CD1c-positive myeloid dendritic cell (primary cell): ENCODE measurements around the gene TWF1.
A peak's percentile ranks its signal among the peaks of the same experiment; 100 is the strongest.
"Not testable (repeated sequence)": the region's sequence is repeated elsewhere in the genome, so short reads cannot be mapped to it uniquely, and the experiment has no call there.

Experiments used
- DNase-seq: peaks from one replicate; pipeline ENCODE4 v3.0.0-alpha.2; 2016; ENCODE audit errors: extremely low spot score

Gene TWF1

DNA sequence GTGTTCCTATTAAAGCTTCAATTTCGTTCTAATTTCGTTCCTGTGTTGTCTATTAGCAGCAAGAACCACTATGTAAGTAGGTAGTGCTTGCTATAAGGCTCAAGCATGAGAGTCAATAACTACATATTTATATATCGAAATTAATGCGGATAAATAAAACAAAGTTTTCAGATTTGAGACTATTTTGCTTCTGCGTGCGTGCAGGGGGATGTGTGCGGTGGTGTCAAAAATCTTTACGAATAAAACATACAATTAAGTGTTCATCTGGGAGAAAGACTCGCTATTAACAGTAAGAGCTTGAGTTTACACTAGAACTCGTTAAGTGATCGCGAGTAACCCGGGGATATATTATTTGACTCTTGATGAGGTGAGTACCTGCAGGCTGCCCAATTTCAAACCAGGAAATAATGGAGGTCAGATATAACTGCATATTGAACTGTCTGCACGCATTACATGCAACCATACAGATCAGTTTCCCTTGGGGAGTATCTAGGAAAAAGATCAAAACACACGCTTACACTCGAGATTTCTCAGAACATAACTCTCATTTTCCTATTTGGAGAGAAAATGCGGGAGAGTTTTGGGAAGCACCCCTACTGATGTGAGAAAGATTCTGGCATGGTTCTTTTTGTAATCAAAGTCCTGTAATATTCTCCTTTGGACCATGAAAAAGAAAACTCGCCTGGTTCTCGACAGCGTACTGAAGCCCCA lies 813 bp downstream of the TWF1 start:
- peak; percentile 18 for DNase-seq

DNA sequence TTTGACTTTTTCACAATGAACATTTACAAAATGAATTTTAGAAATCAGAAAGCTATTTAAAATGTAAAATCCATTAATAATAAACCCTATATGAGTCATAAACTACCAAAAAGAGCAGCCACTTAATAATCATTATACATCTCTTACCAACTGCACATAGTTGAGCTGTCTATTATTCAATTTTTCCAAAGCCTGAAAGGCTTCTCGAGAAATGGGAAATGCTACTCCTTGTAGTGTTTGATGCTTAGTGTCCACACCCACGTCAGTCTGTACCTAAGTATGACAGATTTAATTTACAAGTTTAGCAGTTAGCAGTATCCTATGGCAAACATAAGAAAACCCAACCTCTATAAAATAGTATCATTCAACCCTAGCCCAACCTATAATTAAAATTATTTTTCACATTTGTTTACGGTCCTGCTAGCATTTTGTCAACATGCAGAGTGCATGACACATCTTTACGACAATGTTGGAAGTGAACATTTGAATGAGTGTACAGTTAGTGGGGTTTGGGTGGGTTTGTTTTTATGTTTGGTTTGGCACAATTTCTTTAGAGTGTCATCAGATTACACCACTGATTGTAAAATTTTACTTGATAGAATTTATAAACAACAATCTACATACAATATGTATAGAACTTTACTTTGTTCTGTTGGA lies 8.4 kb downstream of the TWF1 start:
- DNase-seq: no peak

DNA sequence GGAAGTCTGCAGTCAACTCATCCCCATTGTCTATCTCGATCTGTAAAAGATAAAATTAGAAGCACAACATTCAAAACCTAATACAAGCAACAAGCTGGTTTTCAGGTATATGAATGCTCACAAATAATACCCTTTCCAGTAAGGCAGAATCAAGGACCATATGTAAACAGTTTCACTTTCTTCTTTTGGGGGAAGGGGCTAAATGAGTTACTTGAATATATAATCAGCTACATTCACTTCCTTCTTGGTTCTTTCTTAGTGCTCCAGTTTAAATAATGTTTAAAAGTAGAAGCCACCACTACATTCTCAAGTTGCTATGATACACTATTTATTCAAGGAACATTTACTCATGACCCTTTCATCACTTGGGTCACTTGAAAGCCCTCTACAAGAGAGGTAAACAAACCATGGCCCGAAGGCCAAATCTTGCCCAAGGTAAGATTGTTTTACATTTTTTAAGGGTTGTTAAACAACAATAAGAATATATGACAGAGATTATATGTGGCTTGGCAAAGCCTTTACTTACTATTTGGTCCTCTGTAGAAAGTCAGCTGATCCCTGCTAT lies 10.3 kb downstream of the TWF1 start:
- no peak for DNase-seq

DNA sequence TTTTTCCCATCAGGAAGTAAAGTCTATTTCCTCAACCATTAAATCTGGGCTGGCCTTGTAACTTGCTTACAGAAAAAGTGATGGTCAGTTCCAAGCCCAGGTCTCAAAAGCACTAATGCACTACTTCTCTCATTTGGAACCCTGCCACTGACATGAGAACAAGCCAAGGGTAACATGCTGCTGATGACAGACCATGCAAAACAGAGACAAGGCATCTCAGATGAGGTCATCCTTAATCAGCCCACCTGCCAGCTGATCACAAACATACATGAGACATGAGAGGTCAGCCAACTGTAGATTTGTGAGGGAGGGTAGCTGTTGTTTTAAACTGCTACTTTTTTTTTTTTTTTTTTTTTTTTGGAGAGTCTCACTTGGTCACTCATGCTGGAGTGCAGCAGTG lies 16.2 kb downstream of the TWF1 start:
- no peak for DNase-seq

DNA sequence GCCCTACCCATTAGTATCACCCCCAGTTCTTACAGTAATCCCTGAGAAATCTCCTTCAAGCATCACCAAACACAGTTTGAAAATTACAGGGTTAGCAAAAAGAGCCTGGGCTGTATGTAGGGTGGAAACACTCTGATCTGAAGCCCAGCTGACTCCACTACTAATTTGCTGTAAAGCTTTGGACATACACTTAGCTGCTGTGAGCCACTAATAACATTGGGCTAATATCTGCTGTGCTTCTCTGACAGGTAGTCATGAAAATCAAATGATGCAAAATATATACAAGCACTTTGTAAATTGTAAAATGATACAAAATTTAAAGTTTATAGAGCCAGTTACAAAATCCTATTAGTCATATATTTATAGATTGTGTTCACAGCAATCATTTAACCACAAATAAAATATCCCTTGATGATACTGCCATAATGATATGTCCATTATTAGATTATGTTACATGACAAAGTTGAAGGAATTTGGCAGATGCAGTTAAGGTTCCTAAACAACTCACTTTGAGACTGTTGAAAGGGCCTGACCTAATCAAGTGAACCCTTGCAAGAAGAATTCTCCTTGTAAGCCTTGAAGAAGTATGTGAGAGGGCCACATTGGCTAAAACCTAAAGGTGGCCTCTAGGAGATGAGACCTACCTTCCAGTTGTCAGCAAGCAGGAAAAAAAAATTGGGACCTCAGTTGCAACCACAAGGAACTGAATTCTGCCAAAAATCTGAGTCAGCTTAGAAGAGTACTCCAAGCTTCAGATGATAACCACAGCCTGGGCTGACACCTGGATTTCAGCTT lies 19.0 kb downstream of the TWF1 start:
- DNase-seq: no peak

DNA sequence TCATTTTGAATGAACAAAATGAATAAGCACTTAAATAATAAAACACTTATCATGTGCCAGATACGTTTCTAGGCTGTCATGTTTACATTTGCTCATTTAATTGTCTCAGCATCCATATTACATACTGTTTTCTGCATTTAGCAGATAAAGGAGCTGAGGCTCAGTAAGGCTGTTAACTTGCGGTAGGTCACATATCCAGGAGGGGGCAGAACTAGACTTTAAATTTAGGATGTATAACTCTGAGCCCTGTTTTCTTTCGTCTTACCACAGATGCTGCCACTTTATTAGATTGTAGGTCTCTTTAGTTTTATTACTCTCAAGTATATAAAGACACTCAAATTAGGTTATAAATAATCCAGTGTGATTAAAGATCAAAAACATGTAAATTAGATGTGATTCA lies 29.6 kb downstream of the TWF1 start:
- DNase-seq: peak; percentile 38

DNA sequence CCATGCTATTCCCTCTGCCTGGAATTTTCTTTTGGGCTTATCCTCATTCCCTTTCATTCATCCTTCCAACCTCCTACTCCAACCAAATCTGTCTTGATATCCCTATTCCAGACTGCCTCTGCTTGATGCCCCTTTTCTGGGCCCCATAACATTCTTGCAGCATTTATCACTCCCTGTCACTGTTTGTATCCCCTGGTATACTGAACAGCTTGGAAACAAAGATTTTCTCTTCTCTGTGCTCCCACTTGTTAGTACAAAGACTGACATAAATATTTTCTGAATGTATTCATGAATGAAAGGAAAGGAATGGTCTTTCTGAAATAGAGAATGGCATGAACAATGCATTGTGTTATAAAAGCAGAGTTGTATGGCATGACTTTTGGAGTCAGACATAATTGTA lies 39.8 kb downstream of the TWF1 start:
- DNase-seq: no peak

DNA sequence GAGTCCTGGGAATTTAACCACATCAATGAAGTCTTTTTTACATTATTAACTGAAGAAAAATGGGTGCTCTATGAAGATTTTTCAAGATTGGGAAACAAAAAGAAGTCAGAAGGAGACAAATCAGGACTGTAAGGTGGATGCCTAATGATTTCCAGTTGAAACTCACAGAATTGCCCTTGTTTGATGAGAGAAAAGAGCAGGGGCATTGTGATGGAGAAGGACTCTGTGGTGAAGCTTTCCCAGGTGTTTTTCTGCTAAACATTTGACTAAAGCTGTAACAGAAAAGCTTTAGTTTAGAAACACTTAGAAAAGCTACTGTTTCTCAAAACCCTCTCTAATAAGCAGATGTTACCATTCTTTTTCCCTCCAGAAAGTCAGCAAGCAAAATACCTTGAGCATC lies 41.6 kb downstream of the TWF1 start:
- DNase-seq: no peak

DNA sequence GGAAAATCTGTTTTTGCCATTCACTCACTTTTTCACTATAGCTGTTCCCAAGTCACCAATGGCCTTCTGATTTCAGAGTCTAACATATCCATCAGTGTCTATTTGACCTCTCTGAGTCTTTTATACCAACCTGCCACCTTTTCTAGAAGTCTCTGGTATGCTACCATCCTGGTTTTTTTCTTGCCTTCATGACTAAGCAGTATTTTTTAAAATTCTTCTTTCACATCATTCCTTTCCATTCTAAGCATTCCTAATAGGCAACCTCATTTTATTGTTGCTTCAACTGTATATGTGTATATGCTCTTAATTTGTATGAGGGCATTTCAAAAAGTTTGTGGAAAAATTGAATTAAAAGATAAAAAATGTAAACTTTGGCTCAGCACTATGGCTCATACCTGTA lies 42.3 kb downstream of the TWF1 start:
- DNase-seq: no peak

DNA sequence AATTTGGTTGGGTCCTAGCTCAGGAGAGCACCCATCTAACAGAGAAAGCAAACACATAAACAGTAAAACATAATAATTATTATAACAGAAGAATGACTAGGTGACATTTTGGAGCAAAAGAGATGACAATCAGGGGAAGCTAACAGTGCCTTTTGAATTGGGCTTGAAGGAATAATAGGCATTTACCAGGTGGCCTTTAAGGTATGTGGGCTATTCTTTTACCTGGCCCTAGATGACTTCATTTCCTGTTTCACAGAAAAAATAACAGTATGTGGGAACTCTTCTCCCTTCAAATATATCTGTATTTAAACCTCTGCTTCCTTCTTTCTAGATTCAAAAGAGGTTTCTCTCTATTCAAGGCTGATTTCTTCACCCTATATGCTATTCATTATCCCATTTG lies 43.5 kb downstream of the TWF1 start:
- no peak for DNase-seq

DNA sequence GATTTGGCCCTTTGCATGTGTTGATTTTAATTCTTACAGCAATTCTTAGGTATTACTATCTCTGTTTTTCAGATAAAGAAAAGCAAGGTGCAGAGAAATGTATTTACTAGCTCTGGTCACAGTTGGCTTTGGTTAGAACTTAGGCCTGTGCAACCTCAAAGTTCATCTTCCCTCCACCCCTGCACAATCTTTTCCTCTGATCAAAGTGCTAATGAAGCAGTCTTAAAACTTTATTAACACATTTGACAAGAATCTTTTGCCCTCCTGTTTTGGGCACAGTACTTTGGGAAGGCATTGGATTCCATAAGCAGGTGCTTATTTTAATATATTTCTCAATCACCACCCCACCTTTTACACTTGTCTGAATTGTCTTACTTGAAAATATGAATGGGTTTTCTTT lies 44.6 kb downstream of the TWF1 start:
- no peak for DNase-seq

DNA sequence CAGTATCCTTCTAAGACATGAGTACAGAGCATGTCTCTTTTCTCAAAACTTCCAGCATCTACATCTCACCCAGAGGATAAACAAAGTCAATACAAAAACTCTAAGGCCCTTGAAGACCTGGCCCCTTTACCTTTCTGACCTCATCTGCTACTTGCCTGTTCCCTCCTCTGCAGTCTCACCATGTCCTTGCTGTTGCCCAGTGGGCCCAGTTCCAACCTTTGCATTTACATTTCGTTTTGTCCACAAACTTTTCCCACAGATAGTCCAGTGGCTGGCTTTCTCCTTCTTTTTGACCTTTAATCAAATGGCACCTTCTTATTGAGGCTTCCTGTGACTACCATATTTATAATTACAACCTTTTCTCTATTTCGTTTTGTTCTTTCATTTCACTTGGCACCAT lies 45.7 kb downstream of the TWF1 start:
- no peak for DNase-seq

DNA sequence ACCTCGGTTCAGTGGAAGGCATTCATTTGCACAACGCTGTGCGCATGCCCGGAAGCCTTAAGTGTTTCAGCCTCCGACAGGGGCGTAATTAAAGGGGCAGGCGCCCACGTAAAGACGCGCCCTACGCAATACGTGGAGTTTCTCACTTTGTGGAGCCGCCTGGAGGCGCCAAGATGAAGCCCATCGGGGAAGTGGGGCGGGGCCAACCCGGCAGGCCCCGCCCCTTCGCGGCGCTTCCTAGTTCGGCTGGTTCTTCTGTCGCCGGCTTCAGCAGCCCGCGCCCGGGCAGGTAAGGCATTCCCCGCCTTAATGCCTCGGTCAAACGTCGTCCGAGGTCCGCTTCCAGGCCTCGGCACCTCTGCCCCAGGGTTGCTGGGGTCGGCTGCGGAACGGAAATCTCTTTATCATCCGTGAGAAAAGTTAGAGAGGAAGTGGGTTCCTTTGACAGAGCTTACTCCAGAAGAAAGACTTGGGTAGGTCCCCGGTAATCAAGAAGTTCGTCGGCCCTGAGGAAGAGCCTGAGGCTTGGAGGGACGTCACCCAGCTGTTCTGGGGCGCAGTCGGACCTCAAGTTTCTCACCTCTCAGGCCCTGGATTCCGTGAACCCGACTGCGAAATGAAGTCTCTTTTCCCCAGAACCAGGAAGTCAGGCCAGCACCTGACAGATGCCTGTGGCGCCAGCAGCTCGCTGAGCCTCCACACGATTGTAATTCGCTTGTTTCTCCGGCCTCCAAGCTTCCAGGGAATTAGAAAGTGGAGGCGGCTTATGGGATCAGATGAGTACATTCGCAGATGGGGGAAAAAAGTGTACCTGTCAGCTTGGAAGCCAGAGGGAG lies 47.2 kb downstream of the TWF1 start, which contains the start of the genes IRAK4 and PUS7L:
IRAK4 (plus strand) TSS at position 224 of the 836 bp plus-strand sequence. CDS start 9,161 bp downstream, outside the sequence.
PUS7L (minus strand) TSS at position 63 of the 836 bp plus-strand sequence. CDS start 3,545 bp downstream, outside the sequence.
- peak; percentile 99 for DNase-seq

DNA sequence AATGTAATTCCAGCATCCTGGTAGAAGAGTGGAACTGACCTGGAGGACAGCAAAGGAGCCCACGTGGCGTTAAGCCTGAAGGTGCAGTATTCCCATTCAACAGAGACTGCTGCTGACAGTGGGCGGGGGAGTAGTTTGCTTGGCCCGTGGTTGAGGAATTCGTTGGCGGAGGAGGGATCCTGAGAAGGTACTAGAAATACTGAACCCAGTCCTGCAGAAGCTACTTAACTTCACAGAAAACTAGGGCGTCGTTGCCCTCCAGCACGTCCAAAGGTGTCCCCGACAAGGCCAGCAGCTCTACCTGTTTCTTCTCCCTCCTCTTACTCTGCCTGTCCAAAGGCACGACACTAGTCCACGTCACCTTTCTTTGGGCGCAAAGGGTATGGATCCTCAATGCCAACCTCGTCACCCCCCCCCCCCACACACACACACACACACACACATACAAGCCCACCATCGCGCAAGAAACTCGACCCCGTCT lies 47.8 kb downstream of the TWF1 start:
- peak; percentile 30 for DNase-seq

DNA sequence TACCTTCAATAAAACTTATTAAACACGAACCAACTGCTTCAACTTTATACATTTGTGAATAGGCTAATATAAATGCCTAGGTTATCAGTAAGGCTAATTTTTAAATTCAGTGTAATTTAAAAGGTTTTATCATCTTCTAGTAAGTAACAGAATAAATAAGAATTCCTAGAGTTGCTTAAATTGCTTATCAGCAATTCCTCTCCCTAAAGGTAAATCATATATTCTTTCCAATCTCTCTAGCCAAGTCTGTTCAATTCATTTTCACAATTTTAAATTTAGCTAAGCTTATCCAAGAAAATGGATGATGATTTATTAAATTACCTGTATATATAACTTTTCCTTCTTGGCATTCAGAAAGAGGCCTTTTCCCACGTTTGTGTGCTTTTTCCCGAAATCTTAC lies 52.1 kb downstream of the TWF1 start:
- DNase-seq: no peak

DNA sequence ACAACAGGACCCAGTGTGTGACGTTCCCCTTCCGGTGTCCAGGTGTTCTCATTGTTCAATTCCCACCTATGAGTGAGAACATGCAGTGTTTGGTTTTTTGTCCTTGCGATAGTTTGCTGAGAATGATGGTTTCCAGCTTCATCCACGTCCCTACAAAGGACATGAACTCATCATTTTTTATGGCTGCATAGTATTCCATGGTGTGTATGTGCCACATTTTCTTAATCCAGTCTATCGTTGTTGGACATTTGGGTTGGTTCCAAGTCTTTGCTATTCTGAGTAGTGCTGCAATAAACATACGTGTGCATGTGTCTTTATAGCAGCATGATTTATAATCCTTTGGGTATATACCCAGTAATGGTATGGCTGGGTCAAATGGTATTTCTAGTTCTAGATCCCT lies 54.8 kb downstream of the TWF1 start:
- not testable (repeated sequence) for DNase-seq

DNA sequence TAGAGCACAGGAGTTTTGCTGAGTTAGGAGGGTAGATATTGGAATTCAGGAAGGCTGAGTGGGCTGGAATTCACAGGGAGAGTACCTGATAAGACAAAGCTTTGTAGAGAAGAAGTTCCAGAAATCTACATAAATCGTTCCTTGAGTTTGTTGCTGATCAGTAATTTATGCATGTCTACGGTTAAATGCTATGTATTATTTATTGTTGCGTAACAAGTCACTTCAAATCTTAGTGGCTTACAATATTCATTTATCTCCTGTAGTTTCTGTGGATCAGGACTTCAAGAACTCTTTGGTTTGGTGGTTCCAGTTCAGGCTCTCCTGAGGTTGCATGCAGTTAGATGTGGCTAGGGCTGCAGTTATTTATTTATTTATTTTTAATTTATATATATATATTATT lies 55.3 kb downstream of the TWF1 start:
- DNase-seq: no peak

DNA sequence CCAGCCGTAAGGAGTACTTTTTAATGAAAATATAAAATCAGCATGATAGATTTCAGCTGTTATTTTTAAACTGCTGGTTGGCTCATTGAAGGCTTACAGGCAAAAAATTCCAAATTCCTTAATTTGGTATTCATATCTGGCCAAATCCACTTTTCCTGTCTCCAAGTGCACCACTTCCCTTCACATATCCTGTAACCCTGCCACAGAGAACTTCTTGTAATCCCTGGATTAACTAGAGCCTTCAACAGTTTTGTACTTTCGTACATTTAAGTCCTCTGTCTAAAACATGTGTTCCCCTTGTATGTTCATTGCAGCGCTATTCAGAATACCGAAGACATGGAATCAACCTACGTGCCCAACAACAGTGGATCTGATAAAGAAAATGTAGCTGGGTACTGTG lies 57.1 kb downstream of the TWF1 start:
- no peak for DNase-seq

DNA sequence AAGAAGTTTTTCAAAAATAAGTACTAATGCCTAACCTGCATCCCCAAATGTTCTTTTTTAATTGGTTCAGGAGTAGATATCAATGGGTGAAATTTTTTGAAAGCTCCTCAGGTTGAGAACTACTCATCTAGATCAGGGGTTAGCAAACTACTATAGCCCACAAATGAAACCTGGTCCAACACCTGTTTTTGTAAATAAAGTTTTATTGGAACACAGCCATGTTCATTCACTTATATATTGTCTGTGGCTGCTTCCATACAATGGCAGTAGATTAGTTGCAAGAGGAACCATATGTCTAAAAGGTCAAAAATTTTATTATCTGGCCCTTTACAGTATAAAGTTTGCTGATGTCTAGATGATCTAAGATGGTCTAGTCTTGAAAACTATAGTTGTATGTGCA lies 61.3 kb downstream of the TWF1 start:
- DNase-seq: no peak
